Adipocyte (in vitro differentiated cells): ENCODE results near the gene PLAU.
A peak's percentile ranks its signal among the peaks of the same experiment; 100 is the strongest.
"Not testable (repeated sequence)": the region's sequence is repeated elsewhere in the genome, so short reads cannot be mapped to it uniquely, and the experiment has no call there.

Source experiments
- DNase-seq: peaks from one replicate; pipeline ENCODE4 v3.0.0-alpha.2; 2015; ENCODE audit warnings: low read depth
- H3K27me3 ChIP-seq: replicated peaks from 2 replicates; pipeline ENCODE4 v1.7.0; 2013; ENCODE audit warnings: mild to moderate bottlenecking, low read length, moderate library complexity; ENCODE audit not compliant: control insufficient read depth, insufficient read depth
- H3K36me3 ChIP-seq: 2 replicates; pipeline ENCODE4 v1.7.0; 2013; ENCODE audit warnings: low read length, mild to moderate bottlenecking, moderate library complexity; ENCODE audit not compliant: control insufficient read depth, insufficient read depth, severe bottlenecking
- H3K4me1 ChIP-seq: 2 replicates; pipeline ENCODE4 v1.7.0; 2013; ENCODE audit warnings: mild to moderate bottlenecking, low read length, moderate library complexity; ENCODE audit not compliant: control insufficient read depth, insufficient read depth
- H3K4me3 ChIP-seq: 2 replicates; pipeline ENCODE4 v1.7.0; 2013; ENCODE audit warnings: mild to moderate bottlenecking, low read length, moderate library complexity
- H3K9ac ChIP-seq: 2 replicates; pipeline ENCODE4 v1.7.0; 2013; ENCODE audit warnings: mild to moderate bottlenecking, low read length, moderate library complexity
- H3K9me3 ChIP-seq: 2 replicates; pipeline ENCODE4 v1.7.0; 2013; ENCODE audit warnings: mild to moderate bottlenecking, low read length, moderate library complexity; ENCODE audit not compliant: control insufficient read depth

PLAU gene

DNA sequence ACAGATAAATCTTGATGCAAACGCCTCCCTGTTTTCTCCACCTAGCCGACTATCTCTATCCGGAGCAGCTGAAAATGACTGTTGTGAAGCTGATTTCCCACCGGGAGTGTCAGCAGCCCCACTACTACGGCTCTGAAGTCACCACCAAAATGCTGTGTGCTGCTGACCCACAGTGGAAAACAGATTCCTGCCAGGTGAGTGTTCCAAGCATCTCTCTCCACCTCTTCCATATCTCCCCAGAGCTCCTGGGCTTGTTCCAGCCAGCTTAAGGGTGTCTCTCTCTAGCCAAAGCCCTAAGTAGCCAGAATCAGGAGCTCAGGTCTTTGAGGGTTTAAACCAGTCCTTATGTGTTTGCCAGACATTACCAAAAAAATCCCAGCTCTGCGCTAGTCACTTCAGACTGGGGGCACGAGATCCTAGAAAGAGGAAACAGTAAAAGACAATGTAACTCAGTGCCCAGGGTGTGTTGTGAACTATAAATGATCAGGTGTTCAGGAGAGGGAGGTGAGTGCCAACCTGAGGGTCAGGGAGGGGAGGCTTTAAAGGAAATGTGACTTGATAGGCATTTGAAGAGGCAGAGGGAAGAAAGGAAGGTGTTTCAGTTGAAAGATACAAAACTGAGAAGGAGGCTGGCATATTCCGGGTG, 4.4 kb downstream of the PLAU start:
- H3K4me3 ChIP-seq, result no peak overlapping the region
- H3K4me1 ChIP-seq, result peaks cover 33% of the 10 kb centered on the region
- H3K9ac ChIP-seq, result no peak overlapping the region
- H3K9me3 ChIP-seq, result peaks cover 10% of the 10 kb centered on the region
- DNase-seq, result no peak
- H3K36me3 ChIP-seq, result peaks cover 9% of the 10 kb centered on the region
- H3K27me3 ChIP-seq, result no peaks in the 10 kb centered on the region

- Histone ChIP-seq H3K36me3 (peaks cover 9% of the 10 kb centered on the region), H3K27me3 (no peaks in the 10 kb centered on the region), H3K4me3 (peak overlapping the region; percentile 2), H3K4me1 (peaks cover 24% of the 10 kb centered on the region), H3K9ac (no peak overlapping the region), H3K9me3 (peaks cover 10% of the 10 kb centered on the region)
- no peak for DNase-seq
These were observed 6.0 kb downstream of the PLAU start for GRCh38 chr10:73916761-73917470.

- peaks cover 10% of the 10 kb centered on the region for H3K9me3 ChIP-seq
- H3K9ac ChIP-seq, result peak overlapping the region; percentile 46
- peaks cover 22% of the 10 kb centered on the region for H3K4me1 ChIP-seq
- no peak for DNase-seq
- peaks cover 9% of the 10 kb centered on the region for H3K36me3 ChIP-seq
- H3K4me3 ChIP-seq, result no peak overlapping the region
- H3K27me3 ChIP-seq, result no peaks in the 10 kb centered on the region
These were observed 6.8 kb downstream of the PLAU start for GRCh38 chr10:73917566-73918305.

- Histone ChIP-seq H3K9ac (peak overlapping the region; percentile 71), H3K4me1 (peaks cover 27% of the 10 kb centered on the region)
- H3K36me3 ChIP-seq, H3K4me3 ChIP-seq, H3K9me3 ChIP-seq, DNase-seq, H3K27me3 ChIP-seq: not testable (repeated sequence)
These were observed 8.5 kb downstream of the PLAU start for GRCh38 chr10:73919481-73919880.

- H3K36me3 ChIP-seq, result peaks cover 5% of the 10 kb centered on the region
- H3K4me3 ChIP-seq, result peak overlapping the region; percentile 1
- H3K9me3 ChIP-seq, result peaks cover 10% of the 10 kb centered on the region
- peak; percentile 39 for DNase-seq
- H3K9ac ChIP-seq, result peak overlapping the region; percentile 71
- H3K27me3 ChIP-seq, result no peaks in the 10 kb centered on the region
- H3K4me1 ChIP-seq, result peaks cover 27% of the 10 kb centered on the region
These were observed 9.2 kb downstream of the PLAU start for GRCh38 chr10:73920089-73920488.

DNA sequence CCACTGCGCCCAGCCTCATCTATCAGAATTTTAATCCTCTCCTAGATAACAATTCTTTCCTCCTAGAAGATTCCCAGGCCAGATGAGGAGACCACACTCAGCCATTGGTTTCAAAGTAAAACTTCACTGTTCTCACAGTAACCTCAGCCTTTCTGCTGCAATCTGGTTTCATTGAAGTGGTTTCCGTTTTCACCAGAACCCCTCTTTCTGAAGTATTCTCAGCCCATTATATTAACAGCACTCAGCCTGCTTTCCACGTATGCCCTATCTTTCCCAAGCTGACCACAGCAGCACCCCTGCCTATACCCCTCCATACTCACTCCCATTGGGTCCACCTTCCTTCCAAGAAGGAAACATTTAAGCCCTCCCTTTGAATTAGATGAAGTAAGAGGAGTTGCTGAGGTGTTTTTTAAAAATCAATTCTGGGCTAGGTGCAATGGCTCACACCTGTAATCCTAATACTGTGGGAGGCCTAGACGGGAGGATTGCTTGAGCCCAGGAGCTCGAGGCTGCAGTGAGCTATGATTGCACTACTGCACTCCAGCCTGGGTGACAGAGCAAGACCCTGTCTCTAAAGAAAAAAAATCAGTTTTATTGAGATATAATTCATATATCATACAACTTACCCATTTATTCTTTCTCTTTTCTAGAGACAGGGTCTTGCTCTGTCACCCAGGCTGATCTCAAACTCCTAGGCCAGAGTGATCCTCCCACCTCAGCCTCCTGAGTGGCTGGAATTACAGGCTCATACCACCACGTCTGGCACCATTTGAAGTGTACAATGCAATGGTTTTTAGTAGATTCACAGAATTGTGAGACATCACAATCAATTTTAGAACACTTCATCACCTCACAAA, 11.3 kb downstream of the PLAU start:
- no peak overlapping the region for H3K4me3 ChIP-seq
- DNase-seq, result no peak

GRCh38 chr10:73922864-73923133, 11.9 kb downstream of the PLAU start:
- Histone ChIP-seq H3K4me1 (peaks cover 10% of the 10 kb centered on the region), H3K36me3 (no peaks in the 10 kb centered on the region), H3K4me3 (no peak overlapping the region), H3K27me3 (no peaks in the 10 kb centered on the region), H3K9ac (no peak overlapping the region), H3K9me3 (peaks cover 10% of the 10 kb centered on the region)
- DNase-seq, result no peak

More for the DNA sequence above, 11.3 kb downstream of the PLAU start:
- no peaks in the 10 kb centered on the region for H3K36me3 ChIP-seq
- H3K27me3 ChIP-seq, result no peaks in the 10 kb centered on the region
- peaks cover 16% of the 10 kb centered on the region for H3K4me1 ChIP-seq
- peaks cover 10% of the 10 kb centered on the region for H3K9me3 ChIP-seq
- H3K9ac ChIP-seq, result no peak overlapping the region

DNA sequence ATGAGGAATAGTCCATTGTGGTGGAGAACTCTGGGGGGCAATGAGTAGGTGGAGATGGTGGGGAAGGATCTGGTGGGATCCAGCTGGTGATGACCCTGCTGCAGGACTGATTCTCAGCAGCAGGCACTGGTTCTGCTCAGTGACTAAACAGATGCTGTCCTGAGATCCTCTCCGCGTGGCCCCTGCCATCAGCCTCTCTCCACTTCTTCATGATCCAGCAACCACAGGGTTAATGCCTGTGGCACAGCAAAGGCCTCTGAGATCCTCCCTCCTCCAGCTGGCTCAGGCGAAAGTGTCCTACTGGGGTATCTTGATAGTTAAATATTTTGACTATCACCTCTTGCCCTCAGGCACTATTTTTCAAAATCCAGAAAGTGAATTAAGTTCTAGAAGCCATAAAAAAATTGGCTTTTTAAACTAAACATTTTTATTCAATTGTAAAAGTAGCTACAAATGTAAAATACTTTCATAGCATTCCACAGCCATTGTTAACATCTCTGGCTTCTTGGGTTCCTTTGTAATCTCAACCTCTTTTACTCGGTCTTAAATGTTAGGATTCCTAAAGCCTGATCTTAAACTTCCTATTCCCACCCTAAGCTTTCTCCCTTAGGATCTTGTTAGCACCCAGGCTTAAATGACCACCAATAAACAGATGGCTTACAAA, 13.1 kb downstream of the PLAU start:
- Histone ChIP-seq H3K9ac (no peak overlapping the region), H3K27me3 (no peaks in the 10 kb centered on the region), H3K9me3 (peaks cover 4% of the 10 kb centered on the region), H3K4me1 (peaks cover 10% of the 10 kb centered on the region), H3K36me3 (no peaks in the 10 kb centered on the region), H3K4me3 (no peak overlapping the region)
- DNase-seq, result peak; percentile 38

GRCh38 chr10:73924935-73925334, 14.0 kb downstream of the PLAU start:
- H3K36me3 ChIP-seq, result no peaks in the 10 kb centered on the region
- no peak for DNase-seq
- no peaks in the 10 kb centered on the region for H3K27me3 ChIP-seq

DNA sequence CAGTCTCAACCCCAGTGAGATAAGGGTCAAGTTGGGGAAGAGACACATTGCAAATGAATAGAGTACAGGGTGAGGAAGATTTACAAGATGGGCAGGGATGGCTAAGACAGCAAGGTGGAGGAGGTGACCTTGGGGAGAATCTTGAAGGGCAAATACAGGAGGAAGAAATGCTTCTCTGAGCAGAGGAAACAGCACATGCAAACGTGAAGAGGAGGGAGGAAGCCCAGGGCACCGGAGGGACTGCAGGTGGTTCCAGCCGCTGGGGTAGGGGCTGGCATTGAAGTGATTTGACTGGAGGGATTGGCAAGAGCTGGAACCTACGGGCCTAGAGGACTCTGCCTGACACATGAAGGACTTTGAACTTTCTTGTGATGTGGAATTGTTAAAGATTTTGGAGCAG, 14.6 kb downstream of the PLAU start:
- Histone ChIP-seq H3K9me3 (no peaks in the 10 kb centered on the region), H3K36me3 (no peaks in the 10 kb centered on the region), H3K27me3 (no peaks in the 10 kb centered on the region), H3K4me1 (peaks cover 5% of the 10 kb centered on the region), H3K4me3 (no peak overlapping the region), H3K9ac (no peak overlapping the region)
- no peak for DNase-seq

More at GRCh38 chr10:73924935-73925334, 14.0 kb downstream of the PLAU start:
- Histone ChIP-seq H3K9me3 (no peaks in the 10 kb centered on the region), H3K9ac (no peak overlapping the region), H3K4me3 (no peak overlapping the region), H3K4me1 (peaks cover 10% of the 10 kb centered on the region)
